ENCODE results near the gene VPREB3. TPM values are rescaled to one million over a fixed set of nuclear protein-coding genes. Genes with fewer than 3 reads are reported as not detected.

Gene VPREB3, protein sequence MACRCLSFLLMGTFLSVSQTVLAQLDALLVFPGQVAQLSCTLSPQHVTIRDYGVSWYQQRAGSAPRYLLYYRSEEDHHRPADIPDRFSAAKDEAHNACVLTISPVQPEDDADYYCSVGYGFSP
- total RNA-seq = not detected

DNA sequence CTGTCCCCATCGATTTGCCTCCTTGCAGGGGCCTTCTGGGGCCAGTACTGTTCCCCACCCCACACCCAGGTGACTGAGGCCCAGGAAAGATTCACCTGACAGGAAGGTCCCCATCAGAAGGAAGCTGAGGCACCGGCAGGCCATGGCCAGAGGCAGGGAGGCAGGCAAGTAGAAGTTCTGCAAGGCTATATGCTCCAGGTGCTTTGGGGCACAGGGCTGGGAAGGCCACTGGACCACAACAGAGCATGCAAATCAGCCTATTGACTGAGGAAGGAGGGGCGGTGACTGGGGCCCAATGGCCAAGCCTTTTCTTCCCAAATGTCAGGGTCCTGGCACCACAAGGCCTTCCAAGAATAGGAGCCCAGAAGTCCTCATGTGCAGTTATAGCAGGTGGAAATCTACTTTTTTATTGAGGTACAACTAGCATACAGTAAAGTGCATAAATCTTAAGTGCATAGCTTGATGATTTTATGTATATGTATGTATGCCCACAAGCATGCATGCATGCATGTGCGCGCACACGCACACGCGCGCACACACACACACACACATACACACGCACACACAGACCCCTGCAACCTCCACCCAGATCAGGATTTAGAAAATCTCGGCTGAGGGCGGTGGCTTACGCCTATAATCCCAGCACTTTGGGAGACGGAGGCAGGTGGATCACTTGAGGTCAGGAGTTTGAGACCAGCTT is at the start of gene VPREB3:
TSS of gene VPREB3 (minus strand) at position 206 of the 700 bp plus-strand sequence. CDS start at position 144, 62 bp downstream.
- no peak for DNase-seq (ENCODE audit: low spot score)

DNA sequence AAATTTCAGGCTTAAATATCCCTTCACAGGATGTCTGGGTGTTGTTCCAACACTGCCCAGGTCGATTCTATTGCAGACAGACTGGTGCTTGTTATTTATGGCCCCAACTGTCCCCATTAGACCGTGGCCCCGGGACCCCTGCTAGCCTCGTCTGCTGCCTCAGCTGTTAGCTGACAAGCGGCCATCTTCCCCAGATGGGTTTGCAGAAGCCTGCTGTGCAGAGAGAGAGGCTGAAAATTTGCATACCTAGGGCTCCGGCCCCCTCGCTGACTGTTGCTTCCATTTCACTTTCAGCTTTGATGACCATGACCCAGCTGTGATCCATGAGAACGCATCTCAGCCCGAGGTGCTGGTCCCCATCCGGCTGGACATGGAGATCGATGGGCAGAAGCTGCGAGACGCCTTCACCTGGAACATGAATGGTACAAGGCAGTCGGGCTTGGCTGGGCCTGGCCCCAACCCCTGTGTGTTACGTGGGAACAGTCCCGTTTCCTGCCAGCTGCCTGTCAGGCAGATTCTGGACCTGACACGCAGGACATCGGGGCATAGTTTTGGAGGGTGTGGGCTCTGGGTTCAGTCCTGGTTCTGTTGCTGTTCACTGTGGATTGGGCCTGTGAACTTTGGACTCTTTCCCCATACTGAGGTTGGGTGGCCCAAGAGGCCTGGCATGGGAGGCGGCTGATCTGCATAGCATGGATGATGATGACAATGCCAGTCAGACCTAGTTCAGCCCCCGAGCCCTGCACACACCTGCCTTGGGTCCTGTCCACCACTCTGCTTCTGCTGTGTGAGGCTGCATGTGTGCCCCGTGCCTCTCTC is 49.0 kb upstream of the VPREB3 start:
- DNase-seq (ENCODE audit: low spot score) = no peak

- DNase-seq (ENCODE audit: low spot score) = no peak
Measured at GRCh38 chr22:23801886-23802377, 47.7 kb upstream of the VPREB3 start.

DNA sequence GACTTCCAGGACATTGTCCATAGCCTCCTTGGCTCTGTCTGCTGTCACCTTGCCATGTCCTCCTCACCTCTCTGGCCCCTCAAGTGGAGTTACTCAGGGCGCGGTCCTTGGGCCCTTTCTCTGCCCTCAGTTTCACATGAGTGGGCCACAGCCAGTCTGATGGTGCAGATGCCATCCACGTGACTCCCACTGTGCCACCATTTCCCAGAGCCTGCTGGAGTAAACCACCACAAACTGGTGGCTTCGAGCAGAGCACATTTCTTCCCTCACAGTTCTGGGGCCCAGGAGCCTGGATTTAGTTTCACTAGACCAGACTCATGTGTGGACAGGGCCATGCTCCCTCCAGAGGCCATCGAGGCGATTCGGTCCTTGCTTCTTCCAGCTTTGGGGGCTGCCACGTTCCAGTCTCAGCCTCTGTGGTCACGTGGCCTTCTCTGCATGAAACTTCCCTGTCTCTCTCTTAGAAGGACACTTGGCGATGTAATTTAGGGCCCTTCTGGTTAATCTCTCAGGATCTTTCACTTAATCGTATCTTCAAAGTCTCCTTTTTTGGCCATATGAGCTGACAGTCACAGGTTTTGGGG is 47.1 kb upstream of the VPREB3 start:
- no peak for DNase-seq (ENCODE audit: low spot score)

DNA sequence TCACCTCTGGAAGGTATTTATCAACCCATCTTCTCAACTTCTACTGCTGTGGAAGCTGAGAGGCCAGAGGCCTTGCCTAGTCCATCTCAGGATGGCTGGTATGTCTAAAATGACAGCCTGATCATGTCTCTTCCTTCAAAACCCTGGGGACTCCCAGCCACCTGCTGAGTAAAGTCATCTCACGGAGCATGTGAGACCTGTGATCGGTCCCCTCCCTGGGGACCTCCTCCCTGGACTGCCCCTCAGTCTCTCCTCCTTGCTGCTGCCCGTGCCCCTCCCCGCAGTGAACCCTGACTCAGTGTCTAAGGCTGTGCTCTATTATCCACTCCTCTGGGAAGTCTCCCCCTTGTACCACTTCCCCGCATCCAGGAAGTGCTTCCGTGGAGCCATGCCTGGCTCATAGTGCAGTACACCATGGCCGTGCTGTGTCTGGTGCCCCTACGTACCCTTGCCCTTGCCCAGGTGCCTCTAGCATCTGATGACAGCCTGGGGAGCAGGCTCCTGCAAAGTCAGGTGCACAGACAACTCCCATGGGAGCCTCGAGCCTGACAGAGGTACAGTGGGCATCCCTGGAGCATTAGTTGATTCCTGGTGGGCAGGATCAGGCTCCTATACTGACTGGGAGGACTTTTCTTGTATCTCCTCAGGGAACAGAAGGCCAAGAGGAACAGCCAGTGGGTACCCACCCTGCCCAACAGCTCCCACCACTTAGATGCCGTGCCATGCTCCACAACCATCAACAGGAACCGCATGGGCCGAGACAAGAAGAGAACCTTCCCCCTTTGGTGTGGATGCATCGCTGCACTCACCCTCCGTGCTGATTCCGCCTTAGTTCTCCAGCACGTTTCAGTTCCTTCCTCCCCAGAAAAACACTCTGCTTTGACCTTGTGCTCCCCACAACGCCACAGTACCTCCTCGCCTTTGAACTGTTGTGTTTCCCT is 46.3 kb upstream of the VPREB3 start:
- no peak for DNase-seq (ENCODE audit: low spot score)

DNA sequence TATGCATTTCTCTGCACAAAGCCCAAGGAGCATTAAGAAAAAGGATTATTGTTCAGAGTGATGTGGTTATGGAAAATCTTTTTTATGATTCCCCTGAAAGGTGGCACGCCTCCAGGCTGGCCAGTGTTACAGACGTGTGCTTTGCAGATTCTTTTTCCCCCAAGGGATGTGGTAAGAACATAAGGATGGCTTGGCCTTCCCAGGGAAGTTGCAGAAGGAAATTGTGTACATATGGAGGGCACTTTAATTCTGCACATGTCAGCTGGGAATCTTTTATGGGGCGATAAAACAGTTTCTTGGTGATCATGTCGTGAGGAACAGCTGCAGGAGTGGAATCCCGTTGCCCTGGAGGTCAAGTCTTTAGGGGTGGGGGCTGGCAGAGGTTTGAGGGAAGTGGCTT is 42.2 kb upstream of the VPREB3 start:
- no peak for DNase-seq (ENCODE audit: low spot score)

DNA sequence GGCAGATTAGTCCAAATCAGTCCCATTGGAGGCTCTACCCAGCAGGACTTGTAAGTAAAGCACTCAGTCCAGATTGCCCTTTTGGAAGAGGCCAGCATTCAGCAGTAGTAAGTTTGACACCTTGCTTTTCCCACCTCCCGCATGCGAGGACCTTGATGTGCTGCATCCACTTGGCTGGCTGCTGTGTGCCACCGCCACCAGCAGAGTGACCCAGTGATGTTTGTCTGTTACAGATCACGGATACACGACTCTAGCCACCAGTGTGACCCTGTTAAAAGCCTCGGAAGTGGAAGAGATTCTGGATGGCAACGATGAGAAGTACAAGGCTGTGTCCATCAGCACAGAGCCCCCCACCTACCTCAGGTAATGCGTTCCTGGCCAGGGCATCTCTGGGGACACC is 39.1 kb upstream of the VPREB3 start:
- DNase-seq (ENCODE audit: low spot score) = no peak

DNA sequence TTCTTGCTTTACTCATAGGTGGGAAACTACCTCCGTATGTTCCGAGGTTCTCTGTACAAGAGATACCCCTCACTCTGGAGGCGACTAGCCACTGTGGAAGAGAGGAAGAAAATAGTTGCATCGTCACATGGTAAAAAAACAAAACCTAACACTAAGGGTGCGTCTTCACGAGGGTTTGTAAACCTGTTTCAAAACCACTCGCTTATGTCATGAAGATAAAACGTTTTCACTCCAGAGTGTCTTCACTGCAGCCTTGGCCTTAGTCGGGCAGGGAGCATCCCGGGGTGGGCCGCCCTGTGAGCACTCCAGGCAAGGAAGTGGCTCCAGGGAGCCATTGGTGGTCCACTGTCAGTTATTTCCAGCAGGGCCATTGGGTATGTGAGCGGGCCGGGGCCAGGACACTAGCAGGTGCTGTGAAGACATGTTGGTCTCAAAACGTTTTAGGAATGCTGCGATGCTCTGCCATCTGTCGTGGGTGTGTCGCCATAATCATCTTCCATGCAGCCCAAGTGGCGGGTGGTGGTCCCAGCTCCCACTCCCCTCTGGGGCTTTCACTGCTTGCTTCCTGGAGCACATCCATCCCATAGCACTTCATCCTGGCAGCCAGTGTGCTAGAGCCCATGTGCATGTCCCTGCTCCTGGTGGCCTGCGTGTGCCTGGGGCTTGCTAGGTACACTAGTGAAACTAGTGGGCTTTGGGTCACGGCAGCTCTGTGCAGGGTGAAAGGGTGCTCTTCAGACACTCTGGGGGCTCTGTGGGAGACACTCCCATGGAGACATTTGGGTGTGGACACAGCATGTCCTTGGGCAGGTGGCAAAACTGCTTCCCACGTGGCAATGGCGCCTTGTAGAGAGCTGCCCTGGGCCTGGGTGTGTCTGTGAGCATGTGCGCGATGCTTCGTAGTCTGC is 37.8 kb upstream of the VPREB3 start:
- DNase-seq (ENCODE audit: low spot score) = no peak

- DNase-seq (ENCODE audit: low spot score) = no peak
Measured at GRCh38 chr22:23790819-23791737, 36.9 kb upstream of the VPREB3 start.

DNA sequence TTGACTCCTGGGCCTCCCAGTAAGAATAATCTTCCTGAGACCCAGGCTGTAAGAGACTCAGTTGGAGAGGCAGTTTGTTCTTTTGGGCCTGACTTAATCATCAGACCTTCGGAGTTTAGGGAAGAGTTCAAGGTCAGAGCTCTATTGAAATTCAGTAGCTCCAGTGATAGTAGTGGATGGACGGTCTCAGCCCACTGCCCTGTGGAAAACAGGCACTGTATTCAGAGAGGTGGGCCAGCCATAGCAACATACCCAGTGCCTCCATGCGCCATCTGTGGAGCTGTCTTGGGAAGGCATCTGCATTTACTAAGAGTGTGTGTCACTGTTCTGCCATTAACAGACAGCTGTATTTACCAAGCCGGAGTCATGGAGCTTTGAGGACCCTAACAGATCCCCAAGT is 35.4 kb upstream of the VPREB3 start:
- no peak for DNase-seq (ENCODE audit: low spot score)

- DNase-seq (ENCODE audit: low spot score) = no peak
Measured at GRCh38 chr22:23789121-23789520, 34.9 kb upstream of the VPREB3 start.

- no peak for DNase-seq (ENCODE audit: low spot score)
Measured at GRCh38 chr22:23787910-23788309, 33.7 kb upstream of the VPREB3 start.

GRCh38 chr22:23787600-23787896 is 33.3 kb upstream of the VPREB3 start:
- DNase-seq (ENCODE audit: low spot score) = no peak

- DNase-seq (ENCODE audit: low spot score) = peak; percentile 89
Measured at GRCh38 chr22:23786752-23787599, 32.8 kb upstream of the VPREB3 start, which contains the start of gene SMARCB1. Gene SMARCB1 (plus strand): TSS chr22:23786966. CDS start chr22:23787170, 204 bp downstream.

DNA sequence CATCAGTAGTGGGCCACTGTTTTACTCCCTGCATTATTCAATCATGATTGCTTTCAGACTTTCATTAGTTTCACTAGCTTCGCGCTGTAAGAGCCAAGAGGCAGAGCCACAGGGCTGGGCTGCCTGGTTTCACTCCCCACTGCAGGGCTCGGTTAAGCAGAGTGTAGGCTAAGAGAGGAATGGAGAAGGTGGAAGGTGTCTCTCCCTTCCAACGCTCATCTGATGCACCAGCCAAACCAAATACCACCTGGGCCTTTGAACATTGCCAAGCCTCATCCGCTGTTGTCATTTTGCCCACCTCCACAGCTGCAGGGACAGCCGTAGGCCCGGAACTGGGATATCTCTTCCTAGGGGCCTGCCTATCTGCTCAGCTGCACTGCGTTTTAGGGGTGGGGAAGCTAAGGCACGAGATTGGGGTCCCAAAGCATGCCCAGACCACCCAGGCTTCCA is 32.1 kb upstream of the VPREB3 start:
- no peak for DNase-seq (ENCODE audit: low spot score)

DNA sequence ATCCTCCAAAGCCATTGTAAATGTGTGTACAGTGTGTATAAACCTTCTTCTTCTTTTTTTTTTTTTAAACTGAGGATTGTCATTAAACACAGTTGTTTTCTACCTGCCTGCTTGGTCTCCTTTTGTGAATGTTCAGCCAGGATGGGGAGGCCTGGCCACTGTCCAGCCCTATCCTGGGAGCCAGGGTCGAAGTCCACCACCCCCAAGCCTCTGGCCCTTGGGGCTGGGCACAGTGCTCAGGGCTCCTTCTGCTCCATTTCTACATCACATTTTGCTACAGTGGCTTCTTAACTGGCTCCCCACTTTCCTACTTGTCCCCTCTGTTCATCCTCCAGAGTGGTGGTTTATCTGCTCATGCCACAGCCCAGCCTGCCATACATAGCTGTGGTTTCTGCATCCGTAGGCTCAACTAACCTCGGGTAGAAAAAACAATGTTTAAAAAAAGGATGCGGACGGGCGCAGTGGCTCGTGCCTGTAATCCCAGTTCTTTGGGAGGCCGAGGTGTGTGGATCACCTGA is 30.0 kb upstream of the VPREB3 start:
- DNase-seq (ENCODE audit: low spot score) = no peak

- DNase-seq (ENCODE audit: low spot score) = no peak
Measured at GRCh38 chr22:23783265-23784150, 29.3 kb upstream of the VPREB3 start.

All from ureter (tissue), 1 donor.